Measurements from ENCODE around the gene CYP4F8.
A peak's percentile ranks its signal among the peaks of the same experiment; 100 is the strongest.

CYP4F8 gene

DNA sequence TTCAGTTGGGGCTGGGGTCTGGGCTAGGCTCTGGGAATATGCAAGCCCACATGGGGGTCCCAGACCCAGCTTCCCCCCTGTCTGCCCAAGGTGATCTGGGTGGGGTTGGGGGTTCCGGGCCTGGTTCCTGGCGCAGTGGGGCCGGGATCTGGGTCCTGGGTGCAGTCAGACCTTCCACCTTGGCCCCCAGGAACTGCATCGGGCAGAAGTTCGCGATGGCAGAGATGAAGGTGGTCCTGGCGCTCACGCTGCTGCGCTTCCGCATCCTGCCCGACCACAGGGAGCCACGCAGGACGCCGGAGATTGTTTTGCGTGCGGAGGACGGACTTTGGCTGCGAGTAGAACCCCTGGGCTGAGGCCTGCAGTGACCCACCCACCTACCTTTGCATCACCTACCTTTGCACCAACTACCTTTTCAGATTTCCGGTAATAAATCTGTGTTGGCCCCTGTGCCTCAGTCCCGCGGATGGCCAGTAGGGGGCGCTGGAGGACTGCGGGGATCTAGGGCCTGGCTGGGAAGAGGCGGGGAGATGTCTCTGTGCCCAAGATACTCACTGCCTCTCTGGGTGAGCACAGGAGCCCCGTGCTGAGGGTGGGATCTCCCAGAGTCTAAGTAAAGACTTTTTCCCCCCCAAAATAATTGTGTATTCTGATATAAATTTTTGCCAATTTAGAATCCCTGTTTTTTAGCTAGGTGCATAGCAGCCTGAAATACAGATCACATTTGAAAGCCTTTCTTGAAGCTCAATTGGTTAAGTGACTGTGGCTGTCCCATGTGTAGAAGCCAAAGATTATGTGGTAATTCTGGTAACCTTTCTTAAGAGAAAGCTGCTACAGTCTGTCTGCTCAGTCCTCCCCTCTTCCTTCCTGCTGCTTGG is 14.2 kb downstream of the CYP4F8 start:
- Histone ChIP-seq H3K4me3 (no peak overlapping the region), H3K27ac (no peak overlapping the region)
- peak; percentile 78 for DNase-seq (ENCODE audit: low spot score)
- TF ChIP-seq, protein P1, sequence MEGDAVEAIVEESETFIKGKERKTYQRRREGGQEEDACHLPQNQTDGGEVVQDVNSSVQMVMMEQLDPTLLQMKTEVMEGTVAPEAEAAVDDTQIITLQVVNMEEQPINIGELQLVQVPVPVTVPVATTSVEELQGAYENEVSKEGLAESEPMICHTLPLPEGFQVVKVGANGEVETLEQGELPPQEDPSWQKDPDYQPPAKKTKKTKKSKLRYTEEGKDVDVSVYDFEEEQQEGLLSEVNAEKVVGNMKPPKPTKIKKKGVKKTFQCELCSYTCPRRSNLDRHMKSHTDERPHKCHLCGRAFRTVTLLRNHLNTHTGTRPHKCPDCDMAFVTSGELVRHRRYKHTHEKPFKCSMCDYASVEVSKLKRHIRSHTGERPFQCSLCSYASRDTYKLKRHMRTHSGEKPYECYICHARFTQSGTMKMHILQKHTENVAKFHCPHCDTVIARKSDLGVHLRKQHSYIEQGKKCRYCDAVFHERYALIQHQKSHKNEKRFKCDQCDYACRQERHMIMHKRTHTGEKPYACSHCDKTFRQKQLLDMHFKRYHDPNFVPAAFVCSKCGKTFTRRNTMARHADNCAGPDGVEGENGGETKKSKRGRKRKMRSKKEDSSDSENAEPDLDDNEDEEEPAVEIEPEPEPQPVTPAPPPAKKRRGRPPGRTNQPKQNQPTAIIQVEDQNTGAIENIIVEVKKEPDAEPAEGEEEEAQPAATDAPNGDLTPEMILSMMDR (IDR thresholded peaks at IDR 0.05), result peak; percentile 95

- peak; percentile 40 for DNase-seq (ENCODE audit: low spot score)
- Histone ChIP-seq H3K27ac (no peak overlapping the region), H3K4me3 (no peak overlapping the region)
- TF ChIP-seq, protein P1 (IDR thresholded peaks at IDR 0.05), result no peak
Measured at GRCh38 chr19:15631817-15632216, 16.8 kb downstream of the CYP4F8 start.

GRCh38 chr19:15633082-15633835 is 18.2 kb downstream of the CYP4F8 start:
- Histone ChIP-seq H3K27ac (no peak overlapping the region), H3K4me3 (no peak overlapping the region)
- no peak for DNase-seq (ENCODE audit: low spot score)
- TF ChIP-seq, protein P1 (IDR thresholded peaks at IDR 0.05), result no peak

- TF ChIP-seq, protein P1 (IDR thresholded peaks at IDR 0.05), result no peak
- Histone ChIP-seq H3K4me3 (no peak overlapping the region), H3K27ac (no peak overlapping the region)
- DNase-seq (ENCODE audit: low spot score), result no peak
Measured at GRCh38 chr19:15634105-15634504, 19.1 kb downstream of the CYP4F8 start.

DNA sequence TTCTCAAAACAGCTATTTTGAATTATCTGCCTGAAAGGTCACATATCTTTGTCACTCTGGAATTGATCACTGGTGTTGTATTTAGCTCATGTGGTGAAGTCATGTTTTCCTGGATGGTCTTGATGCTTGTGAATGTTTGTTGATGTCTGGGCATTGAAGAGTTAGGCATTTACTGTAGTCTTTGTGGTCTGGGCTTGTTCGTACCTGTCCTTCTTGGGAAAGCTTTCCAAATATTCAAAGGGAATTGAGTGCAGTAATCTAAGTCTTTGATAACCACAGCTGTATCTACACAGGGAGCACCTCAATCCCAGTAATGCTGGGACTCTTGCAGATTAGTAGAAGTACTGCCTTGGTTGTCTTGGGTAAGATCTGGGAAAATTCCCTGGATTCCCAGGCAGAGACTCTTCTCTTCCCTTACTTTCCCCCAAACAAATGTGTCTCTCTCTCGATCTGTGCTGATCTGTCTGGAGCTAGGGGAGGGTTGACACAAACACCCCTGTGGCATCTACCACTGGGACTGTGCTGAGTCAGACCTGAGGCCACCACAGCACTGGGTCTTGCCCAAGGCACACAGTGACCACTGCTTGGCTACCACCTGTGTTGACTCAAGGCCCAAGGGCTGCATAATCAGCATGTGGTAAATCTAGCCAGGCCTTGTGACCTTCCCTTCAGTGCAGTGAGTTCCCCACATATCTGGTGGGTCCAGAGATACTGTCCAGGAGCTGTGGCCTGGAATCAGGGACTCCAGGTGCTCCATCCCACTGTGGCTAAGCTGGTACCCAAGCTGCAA is 20.2 kb downstream of the CYP4F8 start:
- no peak for DNase-seq (ENCODE audit: low spot score)
- Histone ChIP-seq H3K4me3 (no peak overlapping the region), H3K27ac (no peak overlapping the region)
- TF ChIP-seq, protein P1 (IDR thresholded peaks at IDR 0.05), result no peak

DNA sequence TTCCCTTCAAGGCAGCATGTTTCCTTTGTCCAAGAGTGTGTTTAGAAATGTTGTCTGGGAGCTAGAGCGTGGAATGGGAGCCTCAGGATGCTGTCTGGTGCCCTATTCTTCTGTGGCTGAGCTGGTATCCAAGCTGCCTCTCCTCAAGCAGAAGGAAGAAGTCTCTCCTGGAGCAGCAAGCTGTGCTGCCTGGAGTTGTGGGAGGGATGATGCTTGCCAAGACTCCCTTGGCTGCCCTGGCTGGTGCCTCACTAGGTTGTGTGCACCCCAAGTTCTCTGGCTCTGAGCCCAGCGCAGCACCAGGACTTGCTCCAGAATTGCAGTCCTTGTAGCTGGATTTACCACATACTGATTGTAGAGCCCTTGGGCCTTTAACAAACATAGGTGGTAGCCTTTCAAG is 21.0 kb downstream of the CYP4F8 start:
- Histone ChIP-seq H3K4me3 (no peak overlapping the region), H3K27ac (no peak overlapping the region)
- TF ChIP-seq, protein P1 (IDR thresholded peaks at IDR 0.05), result no peak
- DNase-seq (ENCODE audit: low spot score), result no peak
